Limb (tissue), 2 donors: ENCODE measurements around the gene MERTK.
"Not testable (repeated sequence)": the region's sequence is repeated elsewhere in the genome, so short reads cannot be mapped to it uniquely, and the experiment has no call there.

Source experiments
- DNase-seq, 2 donors: peaks; one replicate each; pipeline ENCODE4 v3.0.0-alpha.2; 2016; ENCODE audit errors: extremely low spot score in 2 of 2

Gene MERTK

DNA sequence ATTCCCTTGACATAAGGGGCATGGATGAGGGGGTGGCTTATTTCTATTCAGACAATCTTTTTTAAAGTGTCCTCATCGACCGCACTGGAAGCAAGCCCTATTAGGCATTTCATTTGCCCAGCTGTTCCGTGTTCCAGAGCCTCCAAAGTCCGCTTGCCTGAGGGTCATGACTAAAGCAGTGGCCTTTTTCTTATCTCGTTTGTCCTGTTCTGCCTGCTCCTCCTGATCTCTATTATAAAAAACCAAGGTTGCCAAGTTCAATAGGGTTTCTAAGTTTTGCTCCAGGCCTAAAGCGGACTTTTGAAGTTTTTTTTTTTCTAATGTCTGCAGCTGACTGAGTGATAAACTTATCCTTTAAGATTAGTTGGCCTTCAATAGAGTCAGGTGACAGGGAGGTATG is 143.1 kb downstream of the MERTK start:
- not testable (repeated sequence) for DNase-seq

- DNase-seq, result no peak
These were observed 147.1 kb downstream of the MERTK start for GRCh38 chr2:112045446-112046014.

DNA sequence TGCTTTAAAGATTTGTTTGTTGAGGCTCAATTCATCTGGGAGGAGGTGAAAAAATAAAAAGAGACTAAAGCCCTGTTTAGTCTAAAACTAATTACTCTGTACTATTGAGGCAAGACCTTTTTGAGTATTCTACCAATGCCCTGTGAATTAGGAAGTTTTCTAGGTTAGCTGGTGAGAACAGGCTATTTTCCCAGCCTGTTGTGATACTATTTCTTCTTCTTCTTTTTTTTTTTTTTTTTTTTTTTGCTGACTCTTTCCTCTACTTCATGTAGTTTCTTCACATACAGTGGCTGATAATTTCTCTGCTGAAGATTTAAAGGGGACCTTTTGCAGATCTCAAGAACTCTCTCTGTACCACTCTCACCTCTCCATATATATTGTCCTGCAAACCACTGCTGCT is 147.8 kb downstream of the MERTK start:
- no peak for DNase-seq

DNA sequence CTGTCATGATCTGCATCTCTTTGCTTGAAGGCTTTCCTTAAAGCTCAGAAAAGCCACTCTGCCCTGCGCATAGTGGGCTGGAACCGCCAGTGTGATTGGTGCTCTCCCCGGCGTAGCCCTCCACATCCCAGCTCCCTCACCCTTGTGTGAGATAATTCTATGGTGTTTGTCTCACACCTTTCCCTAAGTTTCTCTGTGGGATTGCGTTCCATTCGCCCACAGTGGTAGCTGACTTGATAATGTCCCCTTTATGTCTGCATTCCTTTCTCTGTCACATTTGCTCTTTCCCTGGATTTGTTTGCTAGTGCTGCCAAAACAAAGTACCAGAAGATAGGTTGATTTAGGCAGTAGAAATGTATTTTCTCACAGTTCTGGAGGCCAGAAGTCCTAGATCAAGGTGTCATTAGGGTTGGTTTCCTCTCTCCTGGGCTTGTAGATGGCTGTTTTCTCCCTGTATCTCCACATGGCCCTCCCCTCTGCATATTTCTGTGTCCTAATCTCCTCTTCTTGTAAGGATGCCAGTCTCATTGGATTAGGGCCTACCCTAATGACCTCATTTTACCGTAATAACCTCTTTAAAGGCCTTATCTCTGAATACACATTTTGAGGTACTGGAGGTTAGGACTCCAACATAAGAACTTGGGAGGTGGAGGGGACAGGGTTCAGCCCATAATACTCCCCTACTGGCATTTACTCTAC is 149.3 kb downstream of the MERTK start:
- DNase-seq, result no peak

- no peak for DNase-seq
These were observed 149.8 kb downstream of the MERTK start for GRCh38 chr2:112048236-112048592.

DNA sequence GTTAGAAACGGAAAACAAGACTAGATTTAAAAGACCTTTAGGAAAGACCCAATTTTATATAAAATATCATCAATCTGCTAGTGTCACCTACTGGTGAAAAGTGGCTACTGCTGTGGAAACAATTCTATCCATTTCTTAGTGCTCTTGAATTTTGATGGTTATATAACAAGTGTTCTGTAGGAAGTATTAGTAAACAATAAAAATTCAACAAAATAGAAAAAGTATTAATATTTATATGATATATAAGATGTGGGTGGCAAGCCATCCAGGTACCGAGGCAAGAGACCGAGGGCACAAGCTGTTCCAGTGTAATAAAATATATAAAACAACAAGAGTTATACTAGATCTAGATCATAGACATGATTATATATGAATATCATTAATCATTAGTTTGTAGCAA is 150.5 kb downstream of the MERTK start:
- peak; percentile 39 to 62 for DNase-seq

- no peak for DNase-seq
These were observed 151.9 kb downstream of the MERTK start for GRCh38 chr2:112050316-112050715.

DNA sequence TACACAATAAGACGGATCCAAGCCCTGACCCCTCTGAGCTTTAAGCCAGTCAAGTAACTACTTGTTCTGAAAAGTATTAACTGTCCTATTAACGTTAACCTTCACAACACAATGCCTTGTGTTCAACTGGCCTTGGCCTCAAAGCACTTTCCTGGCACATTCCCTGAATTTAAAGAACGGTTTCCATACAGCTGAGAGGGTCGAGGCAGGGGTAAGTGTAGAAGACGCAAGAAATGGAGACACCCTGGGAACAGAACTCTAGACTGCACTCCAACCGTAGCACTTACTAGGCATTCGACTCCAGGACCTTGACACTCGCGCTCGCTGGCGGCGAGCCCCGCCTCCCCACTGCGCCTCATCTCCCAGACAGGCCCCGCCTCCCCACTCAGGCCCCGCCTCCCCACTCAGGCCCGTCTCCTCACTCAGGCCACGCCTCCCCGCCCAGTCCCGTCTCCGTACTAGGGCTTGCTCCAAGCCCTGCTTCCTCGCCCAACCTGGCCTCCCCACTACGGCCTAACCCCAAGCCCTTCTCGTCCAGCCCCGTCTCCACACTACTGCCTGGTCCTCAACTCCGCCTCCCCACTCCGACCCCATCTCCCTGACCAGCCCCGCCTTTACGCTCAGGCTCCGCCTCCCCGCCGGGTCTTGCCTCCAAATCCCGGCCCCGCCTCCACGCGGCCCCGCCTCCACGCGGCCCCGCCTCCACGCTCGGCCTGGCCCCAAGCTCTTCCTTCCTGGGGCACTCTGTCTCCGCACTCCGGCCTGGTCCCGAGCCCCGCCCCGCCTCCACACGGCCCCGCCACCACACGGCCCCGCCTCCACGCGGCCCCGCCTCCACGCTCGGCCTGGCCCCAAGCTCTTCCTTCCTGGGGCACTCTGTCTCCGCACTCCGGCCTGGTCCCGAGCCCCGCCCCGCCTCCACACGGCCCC is 155.8 kb downstream of the MERTK start:
- DNase-seq, result peak; percentile 94 to 99

- DNase-seq, result peak; percentile 98 to 100
These were observed 156.7 kb downstream of the MERTK start, which contains the start of gene TMEM87B for GRCh38 chr2:112054847-112055729. TMEM87B (plus strand) TSS chr2:112055269; CDS start chr2:112055592, 323 bp downstream.

DNA sequence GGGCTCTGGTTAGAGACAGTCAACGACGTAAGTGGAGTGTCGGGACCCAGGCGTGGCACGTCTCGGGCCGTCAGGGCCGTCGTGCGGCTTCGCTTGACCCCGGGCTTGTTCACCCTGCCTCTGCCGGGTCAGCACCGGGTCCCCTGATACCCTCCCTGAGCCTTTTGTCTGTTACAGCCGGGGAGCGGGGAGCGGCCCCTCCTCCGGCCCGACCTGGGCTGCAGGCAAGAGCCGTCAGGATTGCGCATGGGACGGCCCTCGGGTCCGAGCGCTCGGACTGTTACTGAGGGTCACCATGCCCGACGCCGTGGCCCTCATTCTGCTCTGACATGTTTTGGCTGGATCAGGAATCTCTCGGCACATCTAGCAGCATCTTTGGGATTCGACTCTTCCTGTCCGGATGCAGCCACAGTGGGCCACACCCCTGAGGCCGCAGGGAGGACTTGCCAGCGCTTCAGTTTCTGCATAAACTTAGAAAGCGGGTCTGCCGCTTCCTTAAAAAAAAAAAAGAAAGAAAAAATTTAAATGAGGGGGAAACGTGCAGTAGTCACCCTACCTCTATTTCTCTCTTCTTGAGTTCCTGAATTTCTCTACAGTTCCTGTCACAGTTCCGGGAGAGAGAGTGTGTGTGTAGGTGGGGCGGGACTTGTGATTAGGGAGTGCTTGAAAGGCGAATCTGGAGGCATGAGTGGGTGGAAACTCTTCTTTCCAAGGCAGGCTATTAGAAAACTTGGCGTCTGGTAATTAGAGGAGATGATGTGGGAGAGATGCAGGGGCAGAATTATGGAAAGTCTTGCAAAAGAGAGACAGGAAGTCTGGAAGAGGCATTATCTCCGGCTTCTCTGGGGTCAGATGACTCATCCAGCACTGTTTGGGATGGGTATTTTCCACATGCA is 157.6 kb downstream of the MERTK start:
- DNase-seq, result peak; percentile 62 to 88

GRCh38 chr2:112056626-112056987 is 158.2 kb downstream of the MERTK start:
- DNase-seq, result no peak

DNA sequence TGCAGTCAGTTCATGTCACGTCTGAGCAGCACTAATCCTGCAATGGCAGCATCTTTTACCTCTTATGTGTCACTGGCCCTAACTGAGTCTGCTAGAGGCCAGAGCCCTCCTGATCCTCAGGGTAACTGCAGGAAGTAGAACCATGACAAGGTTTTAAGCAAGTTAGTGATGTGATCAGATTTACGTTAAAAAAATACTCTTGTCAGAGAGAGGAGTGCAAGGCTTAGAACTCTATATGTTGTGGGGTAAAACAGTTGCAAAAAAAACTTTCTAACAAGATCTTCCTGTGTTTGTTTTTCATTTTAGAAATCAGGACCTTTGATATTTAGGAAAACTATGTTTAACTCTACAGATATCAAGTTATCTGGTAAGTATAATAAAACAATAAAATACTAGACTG is 161.3 kb downstream of the MERTK start:
- DNase-seq, result no peak

- no peak for DNase-seq
These were observed 162.9 kb downstream of the MERTK start for GRCh38 chr2:112061299-112061698.

DNA sequence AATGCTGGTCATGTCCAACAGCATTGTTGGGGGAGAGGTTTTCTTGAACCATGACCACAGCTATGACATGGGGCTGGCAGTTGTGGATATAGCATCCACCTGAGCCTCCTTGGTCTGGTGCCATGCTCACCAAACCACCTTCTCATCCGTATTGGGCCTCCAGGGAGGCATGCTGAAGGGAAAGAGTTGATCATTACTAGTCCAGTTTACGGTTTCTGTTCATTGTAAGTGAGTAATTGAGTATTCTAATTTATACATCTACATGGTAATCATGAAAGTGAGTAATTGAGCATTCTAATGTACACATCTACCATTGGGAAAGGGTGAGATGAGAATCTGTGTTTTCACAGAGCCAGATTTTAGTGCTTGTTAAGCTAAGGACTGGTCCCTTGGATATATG is 163.4 kb downstream of the MERTK start:
- DNase-seq, result no peak

- DNase-seq, result no peak
These were observed 164.5 kb downstream of the MERTK start for GRCh38 chr2:112062894-112063293.

GRCh38 chr2:112065486-112065885 is 167.1 kb downstream of the MERTK start:
- no peak for DNase-seq

- DNase-seq, result no peak
These were observed 167.6 kb downstream of the MERTK start for GRCh38 chr2:112065966-112066365.

- not testable (repeated sequence) for DNase-seq
These were observed 171.4 kb downstream of the MERTK start for GRCh38 chr2:112069794-112070193.

DNA sequence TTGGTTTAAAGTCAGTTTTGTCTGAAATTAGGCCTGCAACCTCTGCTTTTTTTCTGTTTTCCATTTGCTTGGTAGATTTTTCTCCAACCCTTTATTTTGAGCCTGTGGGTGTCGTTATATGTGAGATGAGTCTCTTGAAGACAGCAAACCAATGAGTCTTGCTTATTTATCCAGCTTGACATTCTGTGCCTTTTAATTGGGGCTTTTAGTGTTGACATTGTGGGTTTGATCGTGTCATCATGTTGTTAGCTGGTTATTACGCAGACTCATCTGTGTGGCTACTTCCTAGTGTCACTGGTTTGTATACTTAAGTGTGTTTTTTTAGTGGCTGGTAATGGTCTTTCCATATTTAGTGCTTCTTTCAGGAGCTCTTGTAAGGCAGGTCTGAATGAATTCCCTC is 175.5 kb downstream of the MERTK start:
- no peak for DNase-seq

GRCh38 chr2:112074506-112074905 is 176.1 kb downstream of the MERTK start:
- DNase-seq, result no peak
